Left hindlimb (tissue), 1 donor: ENCODE results near the gene ZBTB44.
"Not testable (repeated sequence)": the region's sequence is repeated elsewhere in the genome, so short reads cannot be mapped to it uniquely, and the experiment has no call there.

Experiments used
- DNase-seq: peaks from one replicate; pipeline ENCODE4 v3.0.0-alpha.2; 2018

ZBTB44 gene

DNA sequence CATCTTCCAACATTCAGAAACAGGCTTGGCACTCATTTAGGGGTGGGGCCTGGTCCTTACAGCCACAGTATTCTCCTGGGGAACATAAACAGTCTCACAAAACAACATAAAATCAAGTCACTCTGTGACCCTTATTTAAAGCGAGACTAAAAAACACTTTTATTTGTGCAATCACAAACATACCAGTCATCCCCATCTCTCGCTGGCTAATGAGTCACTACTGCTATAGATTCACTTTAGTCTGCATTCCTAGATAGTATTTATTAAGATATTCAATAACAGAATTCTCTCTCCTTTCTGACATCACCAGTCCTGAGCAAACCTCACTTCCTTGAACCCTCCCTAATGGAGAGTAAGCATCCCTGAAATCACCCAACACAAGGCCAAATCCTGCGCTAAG lies 68.0 kb downstream of the ZBTB44 start:
- no peak for DNase-seq

DNA sequence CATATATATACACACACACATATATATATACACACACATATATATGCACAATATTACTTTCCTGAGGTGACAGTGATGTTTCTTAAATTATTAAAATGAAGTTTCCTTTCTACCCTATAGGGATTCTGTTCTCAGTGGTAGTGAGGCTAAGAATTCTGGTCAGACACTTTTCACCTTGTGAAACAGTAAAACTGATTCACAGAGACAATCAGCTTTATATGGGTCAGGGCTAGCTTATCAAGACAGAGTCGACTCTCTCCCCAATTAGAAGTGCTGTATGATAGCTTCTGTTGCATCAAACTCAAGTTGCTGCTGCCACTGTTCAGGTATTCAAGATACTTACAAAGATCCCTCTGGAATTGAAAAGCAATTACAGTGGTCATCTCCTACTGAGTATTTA lies 68.4 kb downstream of the ZBTB44 start:
- no peak for DNase-seq

DNA sequence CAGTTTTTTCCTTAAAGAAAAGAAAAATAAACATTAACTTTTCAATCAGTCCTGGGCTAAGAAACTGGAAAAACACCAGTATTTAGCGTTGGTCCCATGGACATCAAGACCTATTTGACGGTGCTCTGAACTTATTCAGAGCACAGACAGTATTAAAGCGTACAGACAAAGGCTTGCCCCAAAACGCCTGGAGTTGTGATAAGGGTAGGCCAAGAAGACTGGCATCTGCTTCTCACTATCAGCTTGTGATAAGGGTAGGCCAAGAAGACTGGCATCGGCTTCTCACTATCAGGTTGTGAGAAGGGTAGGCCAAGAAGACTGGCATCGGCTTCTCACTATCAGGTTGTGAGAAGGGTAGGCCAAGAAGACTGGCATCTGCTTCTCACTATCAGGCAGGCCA lies 69.3 kb downstream of the ZBTB44 start:
- DNase-seq: not testable (repeated sequence)

DNA sequence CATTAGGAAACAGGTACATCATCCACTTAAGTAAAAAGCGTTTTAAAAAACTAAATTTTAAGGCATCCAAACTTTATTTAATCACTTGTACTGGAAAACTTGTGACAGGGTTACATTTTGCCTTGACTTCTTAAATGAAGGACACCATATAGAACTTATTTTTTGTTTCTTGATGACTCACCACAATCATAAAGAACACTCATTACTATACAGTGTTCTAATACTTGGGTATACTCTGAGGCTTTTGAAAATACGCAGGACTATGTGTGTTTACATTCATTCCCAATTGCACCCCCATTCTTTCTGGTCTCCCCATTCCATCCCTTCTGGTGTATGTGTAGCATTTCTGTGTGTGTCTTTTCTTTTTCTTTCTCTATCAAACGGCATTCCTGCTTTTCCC lies 69.9 kb downstream of the ZBTB44 start:
- DNase-seq: no peak

DNA sequence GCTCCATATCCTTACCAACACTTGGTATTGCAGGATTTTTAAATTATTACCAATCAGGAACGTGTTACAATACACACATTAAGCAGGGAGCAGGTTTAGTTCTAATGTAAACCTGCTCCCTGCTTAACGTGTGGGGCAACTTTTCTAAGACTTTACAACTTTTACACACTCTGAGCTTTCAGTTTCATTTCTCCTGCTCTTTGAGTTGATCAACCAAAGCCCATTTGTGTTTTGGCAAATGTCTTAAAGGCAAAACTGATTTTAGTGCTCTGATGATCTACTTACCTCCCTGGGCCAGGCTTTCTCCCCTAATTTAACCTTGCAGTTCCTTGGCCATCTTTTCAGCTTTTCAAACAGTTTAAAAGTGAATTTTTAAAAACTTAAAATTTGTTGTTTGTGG lies 70.9 kb downstream of the ZBTB44 start:
- no peak for DNase-seq

DNA sequence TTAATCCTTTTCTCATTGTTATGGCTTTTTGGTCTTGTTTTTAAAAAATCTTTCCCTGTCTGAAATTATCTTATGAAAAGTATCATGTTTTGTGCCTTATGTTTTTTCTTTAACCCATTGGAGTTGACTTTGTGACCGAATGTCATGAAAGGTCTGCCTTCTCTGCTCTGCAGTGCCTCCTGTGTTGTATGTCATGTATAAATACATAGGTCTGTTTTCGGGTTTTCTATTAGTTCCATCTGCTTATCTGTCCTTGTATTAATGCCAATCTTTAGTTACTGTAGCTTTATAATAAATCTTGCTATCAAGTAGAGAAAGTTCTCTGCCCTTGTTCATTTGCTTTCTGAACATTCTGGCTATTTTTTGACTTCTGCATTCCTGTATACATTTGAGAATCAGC lies 73.0 kb downstream of the ZBTB44 start:
- no peak for DNase-seq

DNA sequence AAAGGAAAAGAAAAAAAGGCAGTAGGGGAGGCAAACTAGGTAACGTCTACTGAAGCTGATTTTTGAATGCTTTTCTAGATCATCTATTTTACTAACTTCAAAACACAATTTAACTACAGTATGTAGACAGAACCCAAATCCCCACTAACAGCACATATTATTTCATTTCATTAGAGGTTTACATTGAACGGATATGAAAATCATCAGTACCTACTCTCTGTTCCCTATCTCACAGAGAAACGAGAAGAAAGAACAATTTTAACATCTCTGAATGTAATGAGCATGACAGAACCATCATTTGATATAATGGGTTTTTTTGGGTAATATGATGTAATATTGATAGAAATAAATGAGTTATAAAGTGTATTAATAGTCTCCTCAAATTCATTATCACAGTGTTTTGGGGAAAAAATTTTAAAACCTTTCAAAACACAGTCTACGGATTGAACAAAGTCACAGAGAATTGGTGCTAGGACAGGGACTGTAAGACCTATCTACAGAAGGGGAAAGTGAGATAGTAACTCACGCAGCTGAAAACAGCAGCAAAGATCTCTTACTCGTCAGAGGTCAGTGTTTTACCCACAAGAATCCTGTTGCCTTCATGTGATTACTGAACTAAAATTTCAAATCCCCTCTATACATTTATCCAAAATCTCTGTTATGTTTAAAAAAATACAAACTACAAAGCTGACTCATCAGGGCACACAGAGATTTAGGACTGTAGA lies 77.3 kb downstream of the ZBTB44 start:
- no peak for DNase-seq

DNA sequence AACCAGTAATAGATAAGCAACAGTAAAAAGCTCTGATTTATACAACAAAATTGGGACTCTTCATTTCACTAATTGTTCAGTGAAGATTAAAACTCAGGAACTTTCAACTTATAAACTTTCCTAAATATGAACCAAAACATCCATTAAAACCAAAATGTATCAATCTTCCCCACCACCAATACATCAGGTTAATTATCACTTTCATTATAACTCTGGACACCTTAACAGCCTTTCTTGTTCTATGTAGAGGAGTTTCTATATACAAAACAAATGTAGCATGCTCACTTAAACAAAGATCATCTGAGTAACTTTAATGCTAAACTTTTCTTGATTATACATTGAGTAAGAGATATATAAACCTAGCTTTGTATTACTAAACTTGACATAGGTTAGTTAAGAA lies 80.4 kb downstream of the ZBTB44 start:
- DNase-seq: no peak

DNA sequence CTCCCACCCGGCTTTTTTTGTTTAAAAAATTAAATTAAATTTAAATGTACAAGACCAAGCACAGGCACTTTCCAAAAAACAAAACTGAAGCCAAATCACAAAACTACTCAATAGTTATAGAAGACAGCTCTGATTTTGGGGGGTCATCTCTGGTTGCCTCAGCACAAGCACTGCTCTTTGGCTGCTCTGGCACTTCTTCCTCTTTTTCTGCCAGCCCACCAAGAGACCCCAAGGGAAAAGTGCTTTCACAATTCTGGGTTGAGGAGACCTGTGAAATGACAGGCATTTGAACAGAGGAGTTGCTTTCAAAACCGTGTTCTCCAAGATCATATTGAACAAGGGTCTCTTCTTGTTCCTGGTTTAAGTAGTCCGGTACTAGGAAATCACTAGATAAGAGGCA lies 80.8 kb downstream of the ZBTB44 start:
- DNase-seq: not testable (repeated sequence)

DNA sequence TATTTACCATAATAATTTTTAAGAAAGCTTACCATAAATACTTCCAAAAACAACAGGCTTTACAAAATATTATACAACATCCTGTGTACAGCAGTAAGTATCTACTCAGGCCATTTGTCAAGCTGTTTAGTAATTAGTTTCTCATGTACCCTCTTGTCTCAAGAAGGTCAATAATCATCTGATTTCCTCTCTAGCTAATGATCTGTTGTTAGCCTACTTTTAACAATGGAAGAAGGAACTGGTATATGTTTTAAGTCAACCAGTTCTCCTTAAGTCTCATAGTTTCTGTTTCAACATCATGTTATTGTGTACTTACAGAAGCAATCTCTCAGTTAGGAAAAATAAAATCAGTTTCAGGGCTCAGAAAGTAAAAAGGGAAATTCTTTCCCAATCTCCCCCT lies 81.2 kb downstream of the ZBTB44 start:
- DNase-seq: not testable (repeated sequence)

DNA sequence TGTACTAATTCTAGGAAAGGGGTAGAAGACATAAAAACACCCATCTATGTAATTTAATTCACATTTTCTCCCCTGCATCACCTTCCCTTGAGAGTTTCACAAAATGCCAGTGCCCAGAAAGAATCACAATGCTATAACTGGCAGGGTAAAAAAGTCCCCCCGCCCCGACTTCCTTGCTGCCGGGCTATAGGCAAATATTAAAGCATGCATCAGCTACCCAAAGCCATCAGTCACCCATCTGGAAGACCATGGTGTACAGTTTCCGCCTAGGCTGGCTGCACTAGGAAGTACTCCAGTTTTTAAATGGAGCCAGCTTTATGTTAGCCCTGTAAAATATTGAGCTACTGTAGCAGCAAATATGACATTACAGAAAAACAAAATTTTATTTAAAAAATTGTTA lies 87.3 kb downstream of the ZBTB44 start:
- DNase-seq: no peak

DNA sequence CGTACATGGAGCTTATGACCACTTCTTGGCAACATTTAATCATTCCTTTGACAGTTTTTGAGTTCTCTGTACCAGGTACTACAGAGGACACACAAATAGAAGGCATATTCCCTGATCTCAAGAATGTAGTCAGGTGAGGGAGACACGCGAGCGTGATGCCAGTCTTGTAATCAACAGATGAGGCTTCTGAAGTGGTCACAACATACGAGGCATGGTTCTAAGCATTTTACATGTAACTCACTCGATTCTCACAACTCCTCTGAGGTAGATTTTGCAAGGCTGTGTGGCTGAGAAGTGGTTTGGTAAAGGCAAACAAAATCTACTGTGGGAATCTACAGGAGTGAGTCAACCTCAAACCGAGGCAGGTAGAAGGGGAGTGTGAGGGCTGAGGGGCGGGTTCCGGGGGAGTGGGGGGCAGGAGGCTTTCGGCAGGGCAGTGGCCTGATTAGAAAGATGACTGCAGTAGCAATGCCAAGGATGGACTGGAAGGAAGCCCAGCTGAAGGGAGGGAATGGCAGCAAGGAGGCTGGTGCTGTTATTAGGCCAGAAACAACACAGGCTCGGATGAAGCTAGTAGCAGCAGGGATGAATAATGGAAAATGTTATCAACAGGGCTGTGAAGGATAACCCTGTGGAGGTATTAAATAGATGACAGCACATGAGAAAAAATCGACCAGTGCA lies 91.3 kb downstream of the ZBTB44 start:
- no peak for DNase-seq

DNA sequence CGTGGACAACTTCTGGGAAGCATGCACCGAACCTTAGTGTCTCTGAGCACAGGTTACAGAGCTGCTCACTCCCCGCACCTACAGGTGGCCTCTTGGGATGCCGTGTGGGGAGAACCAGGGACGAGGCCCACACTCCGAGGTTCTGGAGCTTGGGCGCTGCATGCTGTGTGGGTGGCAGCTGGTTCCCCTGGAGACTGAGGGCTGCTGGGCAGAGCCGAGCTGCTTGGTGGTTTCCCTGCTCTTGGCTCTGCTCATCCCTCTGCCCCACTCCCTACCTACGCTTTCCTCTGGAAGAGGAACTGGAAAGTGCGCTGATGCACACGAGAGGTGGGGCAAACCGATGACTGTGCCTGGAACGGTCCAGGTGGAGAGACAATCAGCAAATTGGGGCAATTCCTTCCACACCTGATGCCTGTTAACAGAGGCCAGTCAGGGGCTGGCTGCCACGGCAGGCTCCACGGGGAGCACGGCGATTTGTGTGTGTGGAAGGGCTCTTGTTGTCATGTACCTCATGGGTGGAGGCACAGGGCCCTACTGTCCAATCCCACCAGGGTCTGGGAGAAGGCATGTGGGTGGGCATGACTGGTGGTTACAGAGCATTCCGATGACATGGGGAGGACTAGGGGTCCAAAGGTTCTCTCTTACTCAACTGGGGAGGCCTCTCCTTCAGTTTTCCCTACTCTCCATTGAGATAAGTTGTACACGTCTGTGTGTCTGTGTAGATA lies 94.2 kb downstream of the ZBTB44 start:
- DNase-seq: no peak

DNA sequence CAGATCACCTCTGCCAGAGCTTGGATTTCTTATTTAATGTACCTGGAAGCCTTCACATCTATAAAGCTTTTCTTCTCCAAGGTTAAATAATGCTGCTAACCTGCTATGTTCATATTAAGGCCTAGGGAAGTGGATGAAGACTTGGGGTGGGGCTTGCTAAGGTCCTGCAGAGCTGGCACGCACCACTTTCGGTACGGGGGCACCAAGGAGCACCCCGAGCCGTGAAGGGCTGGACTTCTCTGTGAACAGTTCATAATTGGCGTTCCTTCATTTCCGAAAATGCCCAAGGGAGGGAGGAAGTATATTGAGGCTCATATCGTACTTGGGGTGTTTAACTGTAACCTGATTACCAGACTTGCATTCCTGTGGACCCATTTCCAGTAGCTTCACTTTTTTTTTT lies 95.6 kb downstream of the ZBTB44 start:
- DNase-seq: no peak

DNA sequence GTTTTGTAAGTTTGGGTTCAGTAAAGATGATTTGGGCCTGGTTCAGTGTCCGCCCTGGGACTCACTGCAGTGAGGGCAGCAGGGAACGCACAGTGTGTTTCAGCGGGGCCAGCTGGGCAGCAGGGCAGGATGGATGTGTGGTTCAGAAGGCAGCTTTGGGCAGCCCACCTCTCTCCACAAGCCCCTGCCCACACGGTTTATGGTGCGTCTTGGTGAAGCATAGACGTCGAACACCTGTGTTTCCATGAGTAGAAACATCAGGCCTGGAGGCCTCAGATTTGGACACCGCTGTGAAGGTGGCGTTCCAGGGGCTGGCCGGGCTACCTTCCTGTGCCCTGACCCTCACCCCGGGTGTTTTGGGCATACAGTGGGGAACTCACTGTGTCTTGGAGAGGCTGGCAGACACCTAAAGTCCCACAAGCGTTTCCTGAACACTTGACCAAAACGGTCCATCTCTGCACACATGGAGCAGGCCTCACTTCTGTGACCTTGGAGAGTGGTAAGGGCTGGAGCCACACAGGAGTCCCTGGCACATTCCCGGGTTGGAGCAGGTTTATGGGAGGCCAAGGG lies 96.1 kb downstream of the ZBTB44 start:
- DNase-seq: no peak

DNA sequence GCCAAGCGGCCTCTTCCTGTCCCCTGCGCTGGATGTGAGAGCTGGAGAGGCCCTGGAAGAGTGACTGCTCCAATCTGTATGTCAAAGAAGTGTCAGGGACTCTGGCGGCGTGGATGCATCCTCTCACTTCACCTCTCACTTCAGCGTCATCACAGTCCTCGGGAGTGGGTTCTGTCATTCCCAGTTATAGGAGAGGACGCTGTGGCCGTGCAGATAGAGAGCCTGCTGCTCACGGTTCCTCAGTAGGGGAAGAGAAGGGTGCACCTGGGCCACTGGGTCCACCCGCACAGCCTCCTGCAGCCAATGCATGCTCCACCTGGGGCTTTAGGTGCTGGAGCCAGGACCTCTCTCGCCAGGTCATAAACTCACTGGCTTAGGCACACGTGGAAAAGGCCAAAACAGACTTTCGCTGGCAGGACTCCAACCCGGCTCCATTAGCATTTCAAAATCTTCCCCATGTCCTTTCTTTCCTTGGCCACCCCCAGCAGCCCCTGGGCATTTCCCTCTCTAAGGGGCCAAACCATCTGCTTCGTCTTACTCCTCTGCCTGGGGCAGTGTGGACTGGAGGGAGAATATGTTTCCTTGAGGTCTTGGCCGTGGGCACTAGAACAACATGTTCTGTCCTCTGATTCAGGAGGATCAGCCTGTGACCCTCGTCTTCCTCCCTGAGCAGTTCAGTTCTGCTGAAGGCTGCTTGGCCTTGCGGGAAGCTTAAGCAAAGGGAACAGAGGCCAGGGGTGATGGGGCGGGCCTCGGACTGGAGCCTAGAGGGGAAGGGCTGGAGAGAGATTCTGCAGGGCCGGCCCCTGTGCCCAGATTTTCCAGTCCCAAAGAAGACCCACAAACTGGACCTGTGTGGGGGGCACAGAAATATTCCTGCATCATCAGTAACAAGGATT lies 97.3 kb downstream of the ZBTB44 start:
- DNase-seq: no peak

DNA sequence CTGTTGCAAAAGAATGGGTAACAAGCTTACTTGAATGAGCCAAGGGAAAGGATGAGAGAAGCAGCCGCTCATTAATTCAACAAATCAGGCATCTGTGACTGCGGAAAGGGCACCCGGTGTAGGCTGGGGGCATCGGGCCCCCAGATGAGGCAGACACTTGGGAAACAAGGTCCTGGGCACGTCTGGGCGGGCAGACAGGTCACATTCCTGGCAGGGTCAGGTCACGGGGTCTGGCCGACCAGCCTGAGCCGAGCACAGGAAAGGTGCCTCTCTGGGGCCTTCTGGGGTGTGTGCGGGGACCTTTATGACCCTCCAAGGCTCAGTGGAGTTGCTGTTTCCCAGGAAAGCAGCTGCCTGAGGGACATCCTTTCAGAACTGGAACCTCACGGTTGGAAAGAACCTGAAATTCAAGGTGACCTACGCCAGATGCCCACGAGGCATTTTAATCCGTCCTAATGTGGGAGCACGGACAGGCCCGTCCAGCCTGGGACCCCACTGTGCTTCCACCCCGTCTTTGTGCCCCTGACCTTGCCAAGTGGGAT lies 98.1 kb downstream of the ZBTB44 start:
- no peak for DNase-seq

DNA sequence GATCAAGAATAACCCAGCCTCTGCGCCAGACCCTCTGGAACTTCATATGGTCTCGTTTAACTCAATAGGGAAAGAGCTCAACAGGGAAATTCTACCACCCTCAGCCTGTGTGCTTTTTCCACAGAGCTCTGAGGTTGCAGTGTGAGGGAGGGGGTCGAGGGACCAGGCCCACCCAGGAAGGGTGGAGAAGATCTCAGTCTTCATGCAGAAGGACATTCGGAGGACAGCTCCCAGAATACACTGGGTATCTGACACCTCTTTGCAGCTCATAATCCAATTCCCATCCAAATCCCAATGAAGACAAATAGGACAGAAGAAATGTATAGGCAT lies 98.5 kb downstream of the ZBTB44 start:
- DNase-seq: no peak

DNA sequence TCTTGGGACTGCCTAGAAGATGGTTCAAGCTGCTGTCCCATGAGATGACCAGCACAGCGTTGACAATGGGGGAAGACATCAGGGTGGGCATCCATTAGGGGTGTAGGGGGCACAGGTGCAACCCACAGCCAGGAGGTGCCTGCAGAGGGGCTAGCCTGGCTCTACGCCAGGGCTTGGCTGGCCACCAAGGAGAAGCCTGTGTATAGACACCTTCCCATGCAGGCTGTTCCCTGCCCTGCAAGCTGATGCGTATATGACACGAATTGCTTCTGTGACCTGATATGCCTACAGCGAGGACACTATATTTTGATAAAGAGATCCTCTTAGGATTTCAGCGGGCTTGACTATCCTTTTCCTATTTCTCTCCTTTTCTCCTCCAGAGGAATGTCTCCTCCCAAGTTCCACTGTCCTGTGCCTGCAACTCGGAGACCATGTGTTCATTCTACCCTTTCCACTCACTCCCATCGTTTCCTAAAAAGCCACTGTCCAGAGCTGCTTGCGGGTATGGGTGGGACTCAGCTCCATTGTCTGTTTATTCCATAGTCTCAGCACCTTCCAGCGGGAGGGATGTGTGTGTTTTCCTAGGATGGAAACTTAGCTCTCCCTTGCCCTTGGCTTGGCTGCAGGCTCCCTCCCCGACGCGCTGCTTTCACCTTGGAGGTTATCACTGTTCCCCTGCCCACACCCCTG lies 99.0 kb downstream of the ZBTB44 start:
- DNase-seq: no peak

DNA sequence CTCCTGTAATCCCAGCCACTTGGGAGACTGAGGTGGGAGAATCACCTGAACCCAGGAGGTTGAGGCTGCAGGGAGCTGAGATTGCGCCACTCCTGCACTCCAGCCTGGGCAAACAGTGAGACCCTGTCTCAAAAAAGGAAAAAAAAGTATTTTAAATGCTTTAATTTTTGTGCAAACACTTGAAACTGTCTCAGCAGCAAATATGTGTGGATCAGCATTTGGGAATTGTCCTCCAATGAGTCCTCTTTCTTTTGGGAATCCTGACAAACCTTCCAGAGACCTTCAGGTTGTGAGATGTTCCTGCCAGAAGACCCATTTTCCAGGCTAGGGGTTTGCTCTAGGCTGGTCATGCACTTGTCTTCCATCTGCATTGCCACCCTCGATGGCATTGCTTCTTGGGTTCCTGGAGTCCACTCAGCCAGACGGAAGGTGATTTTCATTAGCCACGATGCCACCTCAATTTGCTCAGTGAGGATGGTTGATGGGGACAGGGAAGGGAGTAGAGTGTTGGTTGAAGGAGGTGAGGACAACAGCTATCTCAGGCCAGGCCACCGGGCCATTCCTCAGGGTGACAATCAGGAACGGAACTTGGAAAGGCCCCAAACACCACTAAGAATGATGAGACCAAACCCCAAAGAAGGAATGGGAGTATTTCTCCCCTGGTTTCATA lies 99.7 kb downstream of the ZBTB44 start:
- no peak for DNase-seq

DNA sequence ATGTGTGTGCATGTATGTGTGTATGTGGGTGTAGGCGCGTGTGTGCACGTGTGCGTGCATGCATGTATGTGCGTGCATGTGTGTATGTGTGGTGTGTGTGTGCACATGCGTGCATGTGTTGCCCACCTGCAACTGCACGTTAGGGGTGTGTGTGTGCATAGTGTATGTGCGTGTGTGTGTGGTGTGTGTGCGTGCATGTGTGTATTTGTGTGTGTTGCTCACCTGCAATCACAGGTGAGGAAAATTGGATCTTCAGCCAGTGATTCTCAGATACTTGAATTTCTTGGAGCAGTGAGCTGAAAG lies 100.8 kb downstream of the ZBTB44 start:
- DNase-seq: no peak
